SK-N-SH (cell line): ENCODE results near the gene ARHGAP1. TPM values are rescaled to one million over a fixed set of nuclear protein-coding genes. Genes with fewer than 3 reads are reported as not detected.

ENCODE experiments used
- CTCF ChIA-PET: fragments of 300-600, 350-600 bp; formaldehyde crosslinking; extraction: SDS; loops from one replicate; lab custom pipeline; 2021; lab: Yijun Ruan, JAX
- POLR2A ChIA-PET: fragments of 350-600 bp; sonication (Branson Sonifier 250); formaldehyde crosslinking; extraction: SDS; loops from one replicate; lab custom pipeline; 2020; ENCODE audit warnings: antibody characterized with exemption, inconsistent platforms; lab: Yijun Ruan, JAX
- DNase-seq: peaks from one replicate; pipeline ENCODE4 v3.0.0; 2012
- H2AFZ ChIP-seq: fragments of 200-600 bp; sonication (generic); 2 replicates; pipeline ENCODE4 v1.8.1; 2016; ENCODE audit warnings: antibody characterized with exemption, mild to moderate bottlenecking, low read depth
- H3F3A ChIP-seq: fragments of 200-600 bp; sonication (generic); replicated peaks from 2 replicates; pipeline ENCODE3; 2016; ENCODE audit warnings: antibody characterized with exemption, mild to moderate bottlenecking; ENCODE audit not compliant: insufficient read depth
- H3K27ac ChIP-seq, 2 experiments: fragments of 200-500 bp in 1 of 2; fragments of 200-600 bp in 1 of 2; sonication (Bioruptor generic) in 1 of 2; sonication (generic), shearing (Covaris generic) in 1 of 2; 2 replicates each; pipeline versions ENCODE4 v1.5.1 to v1.6.1; 2014 to 2016; ENCODE audit warnings: low read depth in 2 of 2, inconsistent platforms in 1 of 2, low read length in 1 of 2, mild to moderate bottlenecking in 1 of 2, mixed read lengths in 1 of 2
- H3K27me3 ChIP-seq: fragments of 200-600 bp; sonication (generic), shearing (Covaris generic); 2 replicates; pipeline ENCODE4 v1.6.1; 2016; ENCODE audit warnings: mixed run types; ENCODE audit not compliant: insufficient read depth
- H3K36me3 ChIP-seq, 2 experiments: fragments of 200-500 bp in 1 of 2; fragments of 200-600 bp in 1 of 2; sonication (Bioruptor generic) in 1 of 2; sonication (generic) in 1 of 2; replicated peaks in 1 of 2; 2 replicates each; pipeline versions ENCODE3 to v1.5.1; 2014 to 2016; ENCODE audit warnings: low read length in 1 of 2, mild to moderate bottlenecking in 1 of 2; ENCODE audit not compliant: insufficient read depth in 2 of 2, control insufficient read depth in 1 of 2
- H3K4me1 ChIP-seq, 2 experiments: fragments of 200-500 bp in 1 of 2; fragments of 200-600 bp in 1 of 2; sonication (Bioruptor generic) in 1 of 2; sonication (generic), shearing (Covaris generic) in 1 of 2; 2 replicates each; pipeline versions ENCODE4 v1.5.1 to v1.6.1; 2014 to 2016; ENCODE audit warnings: low read depth in 1 of 2, low read length in 1 of 2, mixed run types in 1 of 2; ENCODE audit not compliant: insufficient read depth in 2 of 2, control insufficient read depth in 1 of 2
- H3K4me2 ChIP-seq: fragments of 200-600 bp; sonication (generic), shearing (Covaris generic); 2 replicates; pipeline ENCODE4 v1.6.1; 2017; ENCODE audit warnings: mixed run types
- H3K4me3 ChIP-seq, 2 experiments: fragments of 200-500 bp in 1 of 2; fragments of 200-600 bp in 1 of 2; sonication (Bioruptor generic) in 1 of 2; sonication (generic), shearing (Covaris generic) in 1 of 2; 2 replicates each; pipeline versions ENCODE4 v1.5.1 to v1.8.1; 2014 to 2016; ENCODE audit warnings: low read depth in 2 of 2, inconsistent platforms in 1 of 2, low read length in 1 of 2, mild to moderate bottlenecking in 1 of 2, mixed read lengths in 1 of 2, moderate library complexity in 1 of 2
- H3K79me2 ChIP-seq: fragments of 200-600 bp; sonication (generic); 2 replicates; pipeline ENCODE4 v1.8.1; 2017; ENCODE audit warnings: mild to moderate bottlenecking; ENCODE audit not compliant: insufficient read depth
- H3K9ac ChIP-seq: fragments of 200-600 bp; sonication (generic); 2 replicates; pipeline ENCODE4 v1.6.1; 2017; ENCODE audit warnings: mixed run types
- H3K9me2 ChIP-seq: fragments of 200-600 bp; sonication (generic); 2 replicates; pipeline ENCODE4 v1.6.1; 2017; ENCODE audit warnings: mixed run types
- H3K9me3 ChIP-seq: fragments of 200-600 bp; sonication (generic); 2 replicates; pipeline ENCODE4 v1.6.1; 2017; ENCODE audit warnings: mixed run types, mild to moderate bottlenecking, moderate library complexity
- H4K20me1 ChIP-seq: fragments of 200-600 bp; sonication (generic); 2 replicates; pipeline ENCODE4 v1.6.1; 2017; ENCODE audit warnings: mild to moderate bottlenecking, mixed run types; ENCODE audit not compliant: insufficient read depth
- CHD2 ChIP-seq: fragments of 150-350 bp; IDR thresholded peaks from 2 replicates; pipeline ENCODE4 v1.6.1; 2018; ENCODE audit warnings: low read length; ENCODE audit not compliant: partially characterized antibody
- ELF1 ChIP-seq: IDR thresholded peaks from 2 replicates; pipeline ENCODE4 v1.4.0; 2012
- FOSL2 ChIP-seq: IDR thresholded peaks from 2 replicates; pipeline ENCODE4 v1.4.0; 2012; ENCODE audit warnings: low read depth, mild to moderate bottlenecking, moderate library complexity, borderline replicate concordance
- FOXJ3 ChIP-seq: sonication (generic); formaldehyde crosslinking; IDR thresholded peaks from 2 replicates; pipeline ENCODE4 v1.5.1; 2020; ENCODE audit warnings: mild to moderate bottlenecking, missing genetic modification reagents
- FOXM1 ChIP-seq: IDR thresholded peaks from 2 replicates; pipeline ENCODE4 v1.4.0; 2012; ENCODE audit warnings: low read depth, mild to moderate bottlenecking
- MEF2A ChIP-seq: IDR thresholded peaks from 2 replicates; pipeline ENCODE4 v1.4.0; 2012; ENCODE audit warnings: low read depth, borderline replicate concordance
- MXI1 ChIP-seq: IDR thresholded peaks from 2 replicates; pipeline ENCODE4 v1.6.1; 2012; ENCODE audit warnings: mild to moderate bottlenecking, low read depth, low read length, improper control_type of control experiment
- NRF1 ChIP-seq: IDR thresholded peaks from 2 replicates; pipeline ENCODE4 v1.6.1; 2012; ENCODE audit warnings: low read depth, mild to moderate bottlenecking, low read length
- RAD21 ChIP-seq: IDR thresholded peaks from 2 replicates; pipeline ENCODE4 v1.6.1; 2012; ENCODE audit warnings: mild to moderate bottlenecking, low read length
- RCOR1 ChIP-seq: fragments of 150-350 bp; IDR thresholded peaks from 2 replicates; pipeline ENCODE4 v1.6.1; 2017; ENCODE audit warnings: antibody characterized with exemption, low read length
- TAF1 ChIP-seq: IDR thresholded peaks from 2 replicates; pipeline ENCODE4 v1.6.1; 2012; ENCODE audit warnings: low read depth, mild to moderate bottlenecking, low read length, moderate library complexity, borderline replicate concordance
- TCF12 ChIP-seq: IDR thresholded peaks from 2 replicates; pipeline ENCODE4 v1.4.0; 2012
- WGBS: methylation state at CpG from one replicate; pipeline ENCODE4 v1.1.6; 2017; ENCODE audit warnings: low lambda C conversion rate; 5-methylcytosine and 5-hydroxymethylcytosine counted together
- polyA plus RNA-seq, 3 experiments: library from polyadenylated mRNA; depleted of rRNA; stranded (reverse); fragments of >200 nt; gene quantifications; 2 replicates each; pipeline ENCODE4 v1.2.3, GENCODE V29; 2012
- TF ChIP-seq, protein P1 (sequence below): fragments of 150-350 bp; IDR thresholded peaks from 2 replicates; pipeline ENCODE4 v1.6.1; 2016; ENCODE audit warnings: mild to moderate bottlenecking, low read depth, low read length
- TF ChIP-seq, protein P2 (sequence below): IDR thresholded peaks from 2 replicates; pipeline ENCODE4 v1.6.1; 2012; ENCODE audit warnings: mild to moderate bottlenecking, low read depth, low read length, moderate library complexity

Gene ARHGAP1
- polyA plus RNA-seq, 1 of the 3 experiments (the other 2 are of a cell fraction), result 27.1 TPM

DNA sequence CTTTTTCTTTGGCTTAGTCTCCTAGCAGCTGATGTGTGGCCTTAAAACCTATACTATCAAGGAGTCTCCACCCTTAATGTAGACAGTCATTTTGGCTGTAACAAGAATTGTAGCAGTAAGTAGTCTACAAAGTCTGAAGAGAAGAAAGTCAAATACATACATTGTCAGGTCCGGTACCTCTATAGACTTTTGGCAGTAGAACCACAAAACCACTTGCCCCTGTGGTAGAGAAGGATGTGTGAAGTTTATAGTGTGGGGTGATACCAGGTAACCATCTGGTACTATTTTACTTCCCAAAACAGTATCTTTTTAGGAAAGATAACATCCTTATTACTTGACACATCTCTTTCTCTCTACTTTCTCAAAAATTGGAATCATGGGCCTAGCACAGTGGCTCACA, 67.9 kb downstream of the ARHGAP1 start (continued):
- TF ChIP-seq, protein P1, sequence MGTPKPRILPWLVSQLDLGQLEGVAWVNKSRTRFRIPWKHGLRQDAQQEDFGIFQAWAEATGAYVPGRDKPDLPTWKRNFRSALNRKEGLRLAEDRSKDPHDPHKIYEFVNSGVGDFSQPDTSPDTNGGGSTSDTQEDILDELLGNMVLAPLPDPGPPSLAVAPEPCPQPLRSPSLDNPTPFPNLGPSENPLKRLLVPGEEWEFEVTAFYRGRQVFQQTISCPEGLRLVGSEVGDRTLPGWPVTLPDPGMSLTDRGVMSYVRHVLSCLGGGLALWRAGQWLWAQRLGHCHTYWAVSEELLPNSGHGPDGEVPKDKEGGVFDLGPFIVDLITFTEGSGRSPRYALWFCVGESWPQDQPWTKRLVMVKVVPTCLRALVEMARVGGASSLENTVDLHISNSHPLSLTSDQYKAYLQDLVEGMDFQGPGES, result no peak

DNA sequence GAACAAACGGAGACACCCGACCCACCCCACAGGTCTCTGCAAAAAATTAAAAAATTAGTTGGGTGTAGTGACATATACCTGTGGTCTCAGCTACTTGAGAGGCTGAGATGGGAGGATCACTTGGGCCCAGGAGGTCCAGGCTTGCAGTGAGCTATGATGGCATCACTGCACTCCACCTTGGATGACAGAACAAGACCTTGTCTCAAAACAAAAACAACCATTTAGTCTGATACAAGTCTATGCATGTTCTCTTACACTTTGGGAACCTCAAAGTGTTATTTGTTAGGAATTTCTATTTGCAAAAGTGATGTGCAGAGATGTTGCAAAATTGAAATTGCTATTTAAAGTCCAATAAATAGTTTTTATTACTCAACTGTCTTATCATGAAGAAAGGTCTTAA, 68.7 kb downstream of the ARHGAP1 start:
- Histone ChIP-seq H3K36me3 (peaks cover 16 to 33% of the 10 kb centered on the region in 2 experiments), H3K9me2 (no peaks in the 10 kb centered on the region), H4K20me1 (no peaks in the 10 kb centered on the region), H3K4me3 (no peak overlapping the region), H3K79me2 (peaks cover 18% of the 10 kb centered on the region; the same call in 1 of the 2 replicates), H3K4me1 (no peaks in the 10 kb centered on the region), H3K27ac (no peak overlapping the region), H3K27me3 (no peaks in the 10 kb centered on the region), H3K9me3 (no peaks in the 10 kb centered on the region), H3K4me2 (no peak overlapping the region), H2AFZ (no peak overlapping the region), H3K9ac (no peak overlapping the region), H3F3A (peaks cover 10% of the 10 kb centered on the region)
- ChIA-PET CTCF (interaction anchor here (0.7 to 2.1 kb wide), 3 partner anchors 13 to 25 kb away, joined by 3 to 7 read pairs (median 3); partner anchors contain the start of gene ATG13), POLR2A (no interaction called here)
- TF ChIP-seq, protein P2, sequence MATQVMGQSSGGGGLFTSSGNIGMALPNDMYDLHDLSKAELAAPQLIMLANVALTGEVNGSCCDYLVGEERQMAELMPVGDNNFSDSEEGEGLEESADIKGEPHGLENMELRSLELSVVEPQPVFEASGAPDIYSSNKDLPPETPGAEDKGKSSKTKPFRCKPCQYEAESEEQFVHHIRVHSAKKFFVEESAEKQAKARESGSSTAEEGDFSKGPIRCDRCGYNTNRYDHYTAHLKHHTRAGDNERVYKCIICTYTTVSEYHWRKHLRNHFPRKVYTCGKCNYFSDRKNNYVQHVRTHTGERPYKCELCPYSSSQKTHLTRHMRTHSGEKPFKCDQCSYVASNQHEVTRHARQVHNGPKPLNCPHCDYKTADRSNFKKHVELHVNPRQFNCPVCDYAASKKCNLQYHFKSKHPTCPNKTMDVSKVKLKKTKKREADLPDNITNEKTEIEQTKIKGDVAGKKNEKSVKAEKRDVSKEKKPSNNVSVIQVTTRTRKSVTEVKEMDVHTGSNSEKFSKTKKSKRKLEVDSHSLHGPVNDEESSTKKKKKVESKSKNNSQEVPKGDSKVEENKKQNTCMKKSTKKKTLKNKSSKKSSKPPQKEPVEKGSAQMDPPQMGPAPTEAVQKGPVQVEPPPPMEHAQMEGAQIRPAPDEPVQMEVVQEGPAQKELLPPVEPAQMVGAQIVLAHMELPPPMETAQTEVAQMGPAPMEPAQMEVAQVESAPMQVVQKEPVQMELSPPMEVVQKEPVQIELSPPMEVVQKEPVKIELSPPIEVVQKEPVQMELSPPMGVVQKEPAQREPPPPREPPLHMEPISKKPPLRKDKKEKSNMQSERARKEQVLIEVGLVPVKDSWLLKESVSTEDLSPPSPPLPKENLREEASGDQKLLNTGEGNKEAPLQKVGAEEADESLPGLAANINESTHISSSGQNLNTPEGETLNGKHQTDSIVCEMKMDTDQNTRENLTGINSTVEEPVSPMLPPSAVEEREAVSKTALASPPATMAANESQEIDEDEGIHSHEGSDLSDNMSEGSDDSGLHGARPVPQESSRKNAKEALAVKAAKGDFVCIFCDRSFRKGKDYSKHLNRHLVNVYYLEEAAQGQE, result no peak
- TF ChIP-seq FOXM1 (no peak), NRF1 (no peak), MXI1 (no peak), FOXJ3 (CRISPR knock-in tag) (no peak), MEF2A (no peak), TCF12 (no peak), FOSL2 (no peak), CHD2 (no peak), RCOR1 (no peak), ELF1 (no peak), TAF1 (no peak), RAD21 (no peak)
- TF ChIP-seq, protein P1, result no peak
- DNase-seq, result no peak
- WGBS, result 97% methylated on average over 2 of the region's 2 CpGs
